HCT116 (cell line): ENCODE measurements around the gene FGF11. TPM values are rescaled to one million over a fixed set of nuclear protein-coding genes. Genes with fewer than 3 reads are reported as not detected.

ENCODE experiments used
- ATAC-seq: fragments of 200-7000 bp; cut with Tn5 transposase; 2 replicates; pipeline ENCODE4 v1.9.1; 2020; ENCODE audit warnings: mild to moderate bottlenecking, moderate library complexity
- BruUV-seq: library from RNA; stranded (reverse); fragments of 400-500 nt; replicated peaks from 2 replicates; lab custom pipeline; 2021; lab: Mats Ljungman, UMichigan
- CTCF ChIA-PET: fragments of 300-600 bp; sonication (Branson Sonifier 250); formaldehyde crosslinking; loops from one replicate; lab custom pipeline; 2021; ENCODE audit warnings: antibody characterized with exemption; lab: Charles Lee
- POLR2A ChIA-PET: fragments of 300-600, 350-600 bp; sonication (Branson Sonifier 250); formaldehyde crosslinking; loops from one replicate; lab custom pipeline; 2021; ENCODE audit warnings: antibody characterized with exemption; lab: Charles Lee
- RAD21 ChIA-PET, 2 experiments: fragments of 300-600 bp; sonication (Branson Sonifier 250); formaldehyde crosslinking; loops; one replicate each; lab custom pipeline; 2023; ENCODE audit warnings: low total read pairs in 2 of 2; ENCODE audit not compliant: uncharacterized antibody in 2 of 2, unreplicated experiment in 2 of 2, low non-redundant PET in 1 of 2; lab: Charles Lee
- DNase-seq: peaks from one replicate; pipeline ENCODE4 v3.0.0-alpha.2; 2010; ENCODE audit warnings: low read depth, low spot score
- H2AFZ ChIP-seq: fragments of 200-600 bp; shearing (Covaris generic), sonication (generic); 2 replicates; pipeline ENCODE4 v1.6.1; 2017; ENCODE audit warnings: low read depth, mixed run types, mixed read lengths, antibody characterized with exemption, low read length; ENCODE audit not compliant: poor library complexity, severe bottlenecking
- H3K27ac ChIP-seq: 2 replicates; pipeline ENCODE4 v1.5.1; 2012; ENCODE audit warnings: low read depth, low read length
- H3K27me3 ChIP-seq: fragments of 200-600 bp; sonication (generic); 2 replicates; pipeline ENCODE4 v1.6.1; 2016; ENCODE audit warnings: mixed run types, low read length, mixed read lengths; ENCODE audit not compliant: insufficient read depth
- H3K36me3 ChIP-seq, 2 experiments: fragments of 200-500 bp in 1 of 2; fragments of 200-600 bp in 1 of 2; sonication (Bioruptor generic) in 1 of 2; sonication (generic) in 1 of 2; 2 replicates each; pipeline versions ENCODE4 v1.5.1 to v1.6.1; 2014 to 2016; ENCODE audit warnings: low read length in 2 of 2, inconsistent platforms in 1 of 2, mixed read lengths in 1 of 2, mixed run types in 1 of 2; ENCODE audit not compliant: insufficient read depth in 2 of 2, control insufficient read depth in 1 of 2
- H3K4me1 ChIP-seq, 2 experiments: fragments of 200-600 bp in 1 of 2; sonication (generic) in 1 of 2; 2 replicates each; pipeline versions ENCODE4 v1.5.1 to v1.6.1; 2012 to 2017; ENCODE audit warnings: low read length in 2 of 2, inconsistent platforms in 1 of 2, mild to moderate bottlenecking in 1 of 2, mixed read lengths in 1 of 2, mixed run types in 1 of 2, moderate library complexity in 1 of 2; ENCODE audit not compliant: insufficient read depth in 2 of 2, control insufficient read depth in 1 of 2
- H3K4me2 ChIP-seq: fragments of 200-600 bp; sonication (generic); 2 replicates; pipeline ENCODE4 v1.6.1; 2017; ENCODE audit warnings: mixed run types, low read length, mixed read lengths
- H3K4me3 ChIP-seq, 2 experiments: fragments of 200-600 bp in 1 of 2; sonication (generic) in 1 of 2; replicated peaks in 1 of 2; 2 replicates each; pipeline ENCODE4 v1.5.1; 2011 to 2016; ENCODE audit warnings: low read length in 2 of 2, control low read depth in 1 of 2, low read depth in 1 of 2, mild to moderate bottlenecking in 1 of 2, mixed read lengths in 1 of 2, mixed run types in 1 of 2
- H3K79me2 ChIP-seq: fragments of 200-600 bp; sonication (generic); 2 replicates; pipeline ENCODE4 v1.6.1; 2017; ENCODE audit warnings: mild to moderate bottlenecking, mixed run types, low read length, moderate library complexity, mixed read lengths; ENCODE audit not compliant: insufficient read depth
- H3K9ac ChIP-seq: fragments of 200-600 bp; sonication (generic); 2 replicates; pipeline ENCODE4 v1.6.1; 2016; ENCODE audit warnings: low read length, mixed read lengths
- H3K9me2 ChIP-seq: fragments of 200-600 bp; sonication (generic), shearing (Covaris generic); 2 replicates; pipeline ENCODE4 v1.6.1; 2017; ENCODE audit warnings: mixed run types, mild to moderate bottlenecking, moderate library complexity; ENCODE audit not compliant: insufficient read depth
- H3K9me3 ChIP-seq, 2 experiments: fragments of 200-500 bp in 1 of 2; fragments of 200-600 bp in 1 of 2; sonication (Bioruptor generic) in 1 of 2; sonication (generic) in 1 of 2; 2 replicates each; pipeline ENCODE4 v1.6.1; 2014 to 2017; ENCODE audit warnings: low read length in 2 of 2, mixed read lengths in 2 of 2, inconsistent platforms in 1 of 2, low read depth in 1 of 2, mild to moderate bottlenecking in 1 of 2, mixed run types in 1 of 2, moderate library complexity in 1 of 2; ENCODE audit not compliant: control insufficient read depth in 1 of 2, insufficient read depth in 1 of 2
- H4K20me1 ChIP-seq: fragments of 200-600 bp; sonication (generic), shearing (Covaris generic); 2 replicates; pipeline ENCODE4 v1.6.1; 2017; ENCODE audit warnings: mixed run types, mild to moderate bottlenecking, moderate library complexity; ENCODE audit not compliant: insufficient read depth
- CBX3 ChIP-seq: IDR thresholded peaks from 2 replicates; pipeline ENCODE4 v1.6.1; 2012; ENCODE audit warnings: low read depth
- CTCF ChIP-seq, 3 experiments: fragments of 200-600 bp in 1 of 3; sonication (generic) in 1 of 3; IDR thresholded peaks in 2 of 3; conservative IDR thresholded peaks in 1 of 3; 2 replicates each; pipeline ENCODE4 v1.5.1; 2012 to 2017; ENCODE audit warnings: low read depth in 2 of 3, low read length in 2 of 3, antibody characterized with exemption in 1 of 3, borderline replicate concordance in 1 of 3, control low read depth in 1 of 3, mild to moderate bottlenecking in 1 of 3, mixed read lengths in 1 of 3, mixed run types in 1 of 3, moderate library complexity in 1 of 3; ENCODE audit not compliant: insufficient read depth in 1 of 3
- EZH2 ChIP-seq: fragments of 200-600 bp; sonication (generic); IDR thresholded peaks from 2 replicates; pipeline ENCODE4 v1.6.1; 2017; ENCODE audit warnings: antibody characterized with exemption, mixed run types
- EZH2phosphoT487 ChIP-seq: fragments of 200-600 bp; IDR thresholded peaks from 2 replicates; pipeline ENCODE4 v1.6.1; 2018; ENCODE audit warnings: antibody characterized with exemption, borderline replicate concordance
- RAD21 ChIP-seq: IDR thresholded peaks from 2 replicates; pipeline ENCODE4 v1.6.1; 2012; ENCODE audit warnings: low read depth, mild to moderate bottlenecking
- SP1 ChIP-seq: IDR thresholded peaks from 2 replicates; pipeline ENCODE4 v1.6.1; 2012; ENCODE audit warnings: low read depth
- YY1 ChIP-seq: IDR thresholded peaks from 2 replicates; pipeline ENCODE4 v1.6.1; 2011; ENCODE audit warnings: low read length, low read depth, moderate library complexity, mild to moderate bottlenecking; ENCODE audit not compliant: insufficient replicate concordance; ENCODE audit errors: extremely low read depth
- ZBTB33 ChIP-seq: IDR thresholded peaks from 2 replicates; pipeline ENCODE4 v1.6.1; 2011; ENCODE audit warnings: mild to moderate bottlenecking, low read length, moderate library complexity; ENCODE audit not compliant: insufficient replicate concordance; ENCODE audit errors: extremely low read depth
- intact Hi-C: fragments of 100-400 bp; cut with micrococcal nuclease; formaldehyde crosslinking; loops from 2 replicates; pipeline ENCODE4 v1.10.0; 2022
- total RNA-seq: library from RNA; stranded (reverse); gene quantifications from one replicate; pipeline ENCODE4 v1.2.1, GENCODE V29; 2021; ENCODE audit not compliant: unreplicated experiment

The FGF11 gene
- total RNA-seq, 1 experiment from 2014 or later, result 6.1 TPM

GRCh38 chr17:7414837-7415236, 24.5 kb upstream of the FGF11 start:
- no TSS peak for BruUV-seq
- ChIA-PET POLR2A (no interaction called here), CTCF (no interaction called here)
- DNase-seq, result no peak
- ATAC-seq, result no peak
- Histone ChIP-seq H3K27ac (no peak overlapping the region), H3K27me3 (no peaks in the 10 kb centered on the region), H3K4me1 (peaks cover 0 to 3% of the 10 kb centered on the region in 2 experiments; a peak in 1 of 4 replicates)
- TF ChIP-seq CTCF (IDR thresholded peaks at IDR 0.05 in 2 of 3, conservative IDR thresholded peaks at IDR 0.05 in 1 of 3; ENCODE audit: borderline replicate concordance in 1 of 3, insufficient read depth in 1 of 3, low read depth in 2 of 3, low read length in 2 of 3), result no peak
- TF ChIP-seq CBX3, result no peak
- TF ChIP-seq ZBTB33, result no peak
- no peak for TF ChIP-seq EZH2
- TF ChIP-seq RAD21, result no peak
- no peak for TF ChIP-seq SP1
- no peak for TF ChIP-seq EZH2phosphoT487
- no peak for TF ChIP-seq YY1
- TF ChIP-seq, all 23 proteins: peak for 0
- H3K4me3 ChIP-seq, result no peak overlapping the region
- H3K36me3 ChIP-seq, result peaks cover 3 to 4% of the 10 kb centered on the region in 2 experiments; a peak in 1 of 4 replicates
- H3K79me2 ChIP-seq, result no peaks in the 10 kb centered on the region
- H3K4me2 ChIP-seq, result no peak overlapping the region
- no peaks in the 10 kb centered on the region for H3K9me3 ChIP-seq
- RAD21 ChIA-PET, result no interaction called here
- H3K9me2 ChIP-seq, result no peaks in the 10 kb centered on the region
- H4K20me1 ChIP-seq, result no peaks in the 10 kb centered on the region
- no peak overlapping the region for H2AFZ ChIP-seq
- no peak overlapping the region for H3K9ac ChIP-seq
- intact Hi-C loops, result no loop called here
